Liver (tissue), 9 donors: ENCODE measurements around the gene TRIM52. TPM values are rescaled to one million over a fixed set of nuclear protein-coding genes. Genes with fewer than 3 reads are reported as not detected.

Source experiments
- DNase-seq: peaks from one replicate; pipeline ENCODE4 v3.0.0-alpha.2; 2017; ENCODE audit warnings: low spot score
- H3K27ac ChIP-seq, 2 donors: one replicate each; pipeline ENCODE4 v1.7.0; 2013; ENCODE audit warnings: inconsistent platforms in 2 of 2, low read length in 2 of 2, control low read depth in 1 of 2, low read depth in 1 of 2, mild to moderate bottlenecking in 1 of 2
- H3K27me3 ChIP-seq, 4 donors: one replicate each; pipeline versions ENCODE4 v1.6.1 to v1.7.0; 2013; ENCODE audit warnings: low read length in 3 of 4, inconsistent platforms in 1 of 4, mild to moderate bottlenecking in 1 of 4, moderate library complexity in 1 of 4; ENCODE audit not compliant: control insufficient read depth in 4 of 4, insufficient read depth in 4 of 4
- H3K36me3 ChIP-seq, 4 donors: one replicate each; pipeline versions ENCODE4 v1.6.1 to v1.7.0; 2013; ENCODE audit warnings: low read length in 3 of 4, mild to moderate bottlenecking in 3 of 4, low read depth in 1 of 4, moderate library complexity in 1 of 4; ENCODE audit not compliant: control insufficient read depth in 4 of 4, insufficient read depth in 3 of 4
- H3K4me1 ChIP-seq, 4 donors: one replicate each; pipeline versions ENCODE4 v1.6.1 to v1.7.0; 2013; ENCODE audit warnings: low read length in 3 of 4, mild to moderate bottlenecking in 3 of 4, moderate library complexity in 1 of 4; ENCODE audit not compliant: control insufficient read depth in 4 of 4, insufficient read depth in 4 of 4
- H3K4me3 ChIP-seq, 3 donors: one replicate each; pipeline versions ENCODE4 v1.6.1 to v1.7.0; 2013; ENCODE audit warnings: low read length in 3 of 3, control low read depth in 1 of 3, low read depth in 1 of 3, mild to moderate bottlenecking in 1 of 3
- H3K9ac ChIP-seq, 2 donors: one replicate each; pipeline ENCODE4 v1.7.0; 2013; ENCODE audit warnings: low read length in 2 of 2, mild to moderate bottlenecking in 2 of 2, moderate library complexity in 2 of 2, control low read depth in 1 of 2, low read depth in 1 of 2
- H3K9me3 ChIP-seq, 4 donors: one replicate each; pipeline versions ENCODE4 v1.6.1 to v1.7.0; 2013; ENCODE audit warnings: low read length in 3 of 4; ENCODE audit not compliant: control insufficient read depth in 4 of 4
- CTCF ChIP-seq: fragments of 150-350 bp; IDR thresholded peaks from 2 replicates; pipeline ENCODE4 v1.5.1; 2017; ENCODE audit warnings: improper control_type of control experiment, low read depth, low read length; ENCODE audit not compliant: missing input control
- EGR1 ChIP-seq, 2 donors: IDR thresholded peaks; 2 replicates each; pipeline ENCODE4 v1.6.1; 2016 to 2018; ENCODE audit warnings: antibody characterized with exemption in 2 of 2, low read depth in 2 of 2
- FOXA1 ChIP-seq: IDR thresholded peaks from 2 replicates; pipeline ENCODE4 v1.6.1; 2016; ENCODE audit warnings: antibody characterized with exemption
- FOXA2 ChIP-seq: IDR thresholded peaks from 2 replicates; pipeline ENCODE4 v1.6.1; 2016; ENCODE audit warnings: antibody characterized with exemption
- HNF4A ChIP-seq, 2 donors: conservative IDR thresholded peaks; 2 replicates each; pipeline ENCODE4 v1.6.1; 2016; ENCODE audit warnings: antibody characterized with exemption in 2 of 2, mild to moderate bottlenecking in 2 of 2
- HNF4G ChIP-seq: IDR thresholded peaks from 2 replicates; pipeline ENCODE4 v1.6.1; 2016; ENCODE audit warnings: antibody characterized with exemption
- MAX ChIP-seq: IDR thresholded peaks from 2 replicates; pipeline ENCODE4 v1.6.1; 2016; ENCODE audit warnings: antibody characterized with exemption
- NR2F2 ChIP-seq: IDR thresholded peaks from 2 replicates; pipeline ENCODE4 v1.6.1; 2016; ENCODE audit warnings: antibody characterized with exemption
- REST ChIP-seq: IDR thresholded peaks from 2 replicates; pipeline ENCODE4 v1.6.1; 2016; ENCODE audit warnings: antibody characterized with exemption, mild to moderate bottlenecking
- RXRA ChIP-seq, 2 donors: IDR thresholded peaks; 2 replicates each; pipeline ENCODE4 v1.6.1; 2017 to 2018; ENCODE audit warnings: antibody characterized with exemption in 2 of 2, mild to moderate bottlenecking in 1 of 2
- SP1 ChIP-seq: IDR thresholded peaks from 2 replicates; pipeline ENCODE4 v1.6.1; 2018; ENCODE audit warnings: antibody characterized with exemption, mild to moderate bottlenecking
- TAF1 ChIP-seq: conservative IDR thresholded peaks from 2 replicates; pipeline ENCODE4 v1.6.1; 2016; ENCODE audit warnings: antibody characterized with exemption, mild to moderate bottlenecking
- YY1 ChIP-seq: IDR thresholded peaks from 2 replicates; pipeline ENCODE4 v1.6.1; 2016; ENCODE audit warnings: antibody characterized with exemption, mild to moderate bottlenecking
- ZBTB33 ChIP-seq: IDR thresholded peaks from 2 replicates; pipeline ENCODE4 v1.6.1; 2016; ENCODE audit warnings: antibody characterized with exemption
- WGBS: extraction: QIAGEN DNeasy Blood & Tissue Kit; methylation state at CpG from one replicate; pipeline ENCODE4 v1.1.7; 2013; 5-methylcytosine and 5-hydroxymethylcytosine counted together
- polyA plus RNA-seq, 2 donors: library from polyadenylated mRNA; stranded (reverse) in 1 of 2; unstranded in 1 of 2; fragments of 200-250 nt in 1 of 2; fragments of >200 nt in 1 of 2; fragmentation: Nextera tagmentation in 1 of 2; extraction: Ambion mirVana in 1 of 2; gene quantifications; one replicate each; pipeline versions ENCODE4 v1.2.1 to v1.2.3, GENCODE V29; 2013 to 2015
- total RNA-seq, 2 donors: library from RNA; depleted of rRNA; stranded (reverse); fragments of >200 nt; gene quantifications; one replicate each; pipeline ENCODE4 v1.2.3, GENCODE V29; 2014
- TF ChIP-seq, protein P1 (sequence below): IDR thresholded peaks from 2 replicates; pipeline ENCODE4 v1.6.1; 2016; ENCODE audit warnings: antibody characterized with exemption
- donor health status: healthy.
- donor health status: healthy.
- donor health status: healthy.
- donor health status: healthy.
- donor health status: healthy.

Gene TRIM52
- total and polyA plus RNA-seq, 4 donors = 2.8 to 11.4 (median 6.3) TPM

DNA sequence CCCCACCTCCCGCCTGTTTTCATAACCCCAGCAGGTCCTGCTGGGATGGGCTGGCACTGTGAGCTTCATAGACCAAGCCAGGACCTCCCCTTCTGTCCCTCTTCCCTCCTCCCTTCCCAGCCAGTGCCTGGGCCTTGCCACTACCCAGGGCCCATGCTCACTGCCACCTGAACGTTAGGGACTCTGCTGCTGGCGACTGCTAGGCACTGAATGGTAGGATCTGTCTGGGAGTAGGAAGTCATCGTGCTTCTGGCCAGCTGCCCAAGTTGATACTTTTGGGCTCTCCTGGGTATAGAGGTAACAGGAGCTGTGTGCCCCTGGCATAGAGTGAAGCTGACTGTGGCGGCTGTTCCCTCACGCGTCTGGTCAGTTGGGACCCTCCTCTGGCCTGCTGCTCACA is 29.5 kb downstream of the TRIM52 start:
- no peak overlapping the region for H3K27ac ChIP-seq
- TF ChIP-seq YY1 (no peak), ZBTB33 (no peak), FOXA1 (no peak), RXRA (IDR thresholded peaks at IDR 0.05) (no peak), HNF4G (no peak), SP1 (no peak), CTCF (no peak), FOXA2 (no peak), TAF1 (no peak), MAX (no peak), NR2F2 (no peak), EGR1 (IDR thresholded peaks at IDR 0.05; ENCODE audit: low read depth in 2 of 2) (no peak)
- H3K4me3 ChIP-seq = no peak overlapping the region
- no peaks in the 10 kb centered on the region for H3K27me3 ChIP-seq
- 92% methylated on average over 7 of the region's 7 CpGs for WGBS
- H3K36me3 ChIP-seq = peaks cover 19 to 53% (median 31%) of the 10 kb centered on the region in 4 donors
- H3K9ac ChIP-seq = no peak overlapping the region
- no peaks in the 10 kb centered on the region for H3K4me1 ChIP-seq
- no peak for DNase-seq
- H3K9me3 ChIP-seq = no peaks in the 10 kb centered on the region

DNA sequence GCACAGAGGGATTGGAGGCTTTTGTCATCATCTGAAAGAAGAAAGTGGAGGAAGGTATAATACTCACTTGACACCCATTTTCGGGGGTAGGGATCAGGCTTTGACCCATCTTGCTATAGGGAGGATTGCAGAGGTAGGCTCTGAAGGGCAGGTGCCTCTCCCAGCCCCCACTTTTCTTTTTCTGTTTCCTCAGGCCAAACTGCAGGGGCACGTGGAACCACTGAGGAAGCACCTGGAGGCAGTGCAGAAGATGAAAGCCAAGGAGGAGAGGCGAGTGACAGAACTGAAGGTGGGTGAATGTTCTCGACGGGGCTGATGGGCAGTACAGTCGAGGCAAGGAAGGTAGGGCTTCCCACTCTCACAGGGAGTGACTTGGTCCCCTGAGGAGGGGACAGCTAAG is 30.4 kb downstream of the TRIM52 start:
- peaks cover 15 to 44% (median 24%) of the 10 kb centered on the region in 4 donors for H3K36me3 ChIP-seq
- no peaks in the 10 kb centered on the region for H3K9me3 ChIP-seq

More for the DNA sequence above, 30.4 kb downstream of the TRIM52 start:
- Histone ChIP-seq H3K27ac (no peak overlapping the region), H3K9ac (no peak overlapping the region), H3K27me3 (no peaks in the 10 kb centered on the region), H3K4me3 (no peak overlapping the region), H3K4me1 (peaks cover 0 to 1% (median 0%) of the 10 kb centered on the region in 4 donors)
- no peak for TF ChIP-seq FOXA2
- no peak for TF ChIP-seq REST
- TF ChIP-seq SP1 = no peak
- TF ChIP-seq MAX = no peak
- TF ChIP-seq ZBTB33 = no peak
- TF ChIP-seq HNF4A (conservative IDR thresholded peaks at IDR 0.05) = no peak
- no peak for TF ChIP-seq CTCF
- no peak for TF ChIP-seq FOXA1
- TF ChIP-seq, protein P1, sequence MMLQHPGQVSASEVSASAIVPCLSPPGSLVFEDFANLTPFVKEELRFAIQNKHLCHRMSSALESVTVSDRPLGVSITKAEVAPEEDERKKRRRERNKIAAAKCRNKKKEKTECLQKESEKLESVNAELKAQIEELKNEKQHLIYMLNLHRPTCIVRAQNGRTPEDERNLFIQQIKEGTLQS = no peak
- TF ChIP-seq EGR1 (IDR thresholded peaks at IDR 0.05; ENCODE audit: low read depth in 2 of 2) = no peak
- no peak for DNase-seq
- WGBS = 94% methylated on average over 6 of the region's 6 CpGs
